Retinal pigment epithelial cell (primary cell): ENCODE data around the gene NET1.

Experiments used
- DNase-seq: peaks from one replicate; pipeline ENCODE4 v3.0.0-alpha.2; 2010; ENCODE audit warnings: low read depth
- H3K4me3 ChIP-seq: 2 replicates; pipeline ENCODE4 v1.5.1; 2011; ENCODE audit warnings: mild to moderate bottlenecking, low read length, control low read depth, moderate library complexity
- CTCF ChIP-seq: conservative IDR thresholded peaks from 2 replicates; pipeline ENCODE4 v1.5.1; 2011; ENCODE audit warnings: low read depth, low read length, control low read depth, inconsistent platforms

Gene NET1

DNA sequence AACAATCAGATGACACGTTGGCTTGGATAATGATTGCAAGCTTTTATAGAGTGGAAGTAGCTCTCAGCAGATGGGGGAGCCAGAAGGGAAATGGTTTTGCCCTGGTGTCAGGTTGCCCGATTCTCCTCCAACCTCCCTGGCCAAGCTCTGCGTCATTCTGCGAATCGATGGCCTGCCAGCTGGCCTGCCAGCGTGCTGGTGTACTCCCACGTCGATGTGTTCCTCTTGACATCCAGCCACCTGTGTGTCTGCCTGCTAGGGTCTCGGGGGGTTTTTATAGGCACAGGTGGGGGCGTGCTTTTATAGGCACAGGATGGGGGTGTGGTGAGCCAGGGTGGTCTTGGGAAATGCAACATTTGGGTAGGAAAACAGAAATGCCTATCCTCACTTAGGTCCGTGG, 4.6 kb downstream of the NET1 start:
- no peak for TF ChIP-seq CTCF
- no peak overlapping the region for H3K4me3 ChIP-seq
- no peak for DNase-seq

- TF ChIP-seq CTCF, result no peak
- H3K4me3 ChIP-seq, result no peak overlapping the region
- DNase-seq, result no peak
Measured at GRCh38 chr10:5418584-5418983, 6.2 kb downstream of the NET1 start.

GRCh38 chr10:5419466-5420094, 7.2 kb downstream of the NET1 start:
- TF ChIP-seq CTCF, result no peak
- DNase-seq, result no peak
- no peak overlapping the region for H3K4me3 ChIP-seq

DNA sequence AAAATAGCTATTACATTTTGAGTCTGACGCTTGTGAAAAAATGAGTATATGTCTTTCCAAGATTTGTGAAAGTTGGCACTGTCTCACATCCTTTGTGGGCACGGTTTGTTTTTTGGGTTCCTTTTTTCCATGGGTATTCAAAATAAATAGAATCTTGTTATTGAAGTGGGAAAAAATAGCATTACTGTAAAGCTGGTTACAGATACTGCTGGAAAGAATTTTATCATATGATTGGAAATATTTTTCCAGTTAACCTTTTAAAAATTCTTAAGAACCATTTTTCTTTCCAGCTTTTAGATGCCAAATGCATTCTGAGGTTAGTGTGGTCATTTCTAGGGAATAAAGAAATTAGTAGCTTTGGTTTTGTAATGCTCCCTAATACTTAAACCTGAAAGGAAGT, 11.4 kb downstream of the NET1 start:
- TF ChIP-seq CTCF, result no peak
- no peak overlapping the region for H3K4me3 ChIP-seq
- no peak for DNase-seq

GRCh38 chr10:5424751-5425150, 12.4 kb downstream of the NET1 start:
- no peak for DNase-seq
- H3K4me3 ChIP-seq, result no peak overlapping the region
- no peak for TF ChIP-seq CTCF

- no peak overlapping the region for H3K4me3 ChIP-seq
- TF ChIP-seq CTCF, result no peak
- DNase-seq, result no peak
Measured at GRCh38 chr10:5428133-5428532, 15.8 kb downstream of the NET1 start.

DNA sequence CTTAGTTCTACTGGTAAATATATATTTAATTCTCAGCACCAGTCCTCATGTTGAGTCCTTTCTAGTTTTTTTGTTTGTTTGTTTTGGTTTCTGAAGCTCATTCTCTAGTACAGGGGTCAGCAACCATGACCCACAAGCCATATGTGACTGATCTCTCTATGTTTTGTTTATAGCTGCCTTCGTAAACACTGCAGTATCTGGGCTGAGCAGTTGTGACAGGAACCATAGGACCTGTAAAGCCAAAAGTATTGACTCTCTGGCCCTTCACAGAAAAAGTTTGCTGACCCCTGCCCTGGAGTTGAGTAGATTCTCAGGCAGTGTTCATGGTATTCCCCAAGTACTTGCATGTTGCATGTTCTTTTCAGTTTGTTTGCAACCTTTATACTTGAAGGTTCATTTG, 20.8 kb downstream of the NET1 start:
- no peak for TF ChIP-seq CTCF
- no peak for DNase-seq
- H3K4me3 ChIP-seq, result no peak overlapping the region
